Coronary artery (tissue), 2 donors: ENCODE data around the gene ATP8A1.

Experiments used
- DNase-seq: peaks from one replicate; pipeline ENCODE4 v3.0.0-alpha.2; 2017; ENCODE audit warnings: low spot score
- H3K27ac ChIP-seq, 2 donors: fragments of 200-600 bp; sonication (generic); one replicate each; pipeline ENCODE4 v1.5.1; 2016 to 2019
- H3K4me3 ChIP-seq: fragments of 200-600 bp; sonication (generic); 2 replicates; pipeline ENCODE4 v1.5.1; 2016; ENCODE audit warnings: mild to moderate bottlenecking, moderate library complexity
- TF ChIP-seq, protein P1 (sequence below): fragments of 200-600 bp; sonication (generic); IDR thresholded peaks from one replicate; pipeline ENCODE4 v1.5.1; 2019; ENCODE audit warnings: antibody characterized with exemption

The ATP8A1 gene

DNA sequence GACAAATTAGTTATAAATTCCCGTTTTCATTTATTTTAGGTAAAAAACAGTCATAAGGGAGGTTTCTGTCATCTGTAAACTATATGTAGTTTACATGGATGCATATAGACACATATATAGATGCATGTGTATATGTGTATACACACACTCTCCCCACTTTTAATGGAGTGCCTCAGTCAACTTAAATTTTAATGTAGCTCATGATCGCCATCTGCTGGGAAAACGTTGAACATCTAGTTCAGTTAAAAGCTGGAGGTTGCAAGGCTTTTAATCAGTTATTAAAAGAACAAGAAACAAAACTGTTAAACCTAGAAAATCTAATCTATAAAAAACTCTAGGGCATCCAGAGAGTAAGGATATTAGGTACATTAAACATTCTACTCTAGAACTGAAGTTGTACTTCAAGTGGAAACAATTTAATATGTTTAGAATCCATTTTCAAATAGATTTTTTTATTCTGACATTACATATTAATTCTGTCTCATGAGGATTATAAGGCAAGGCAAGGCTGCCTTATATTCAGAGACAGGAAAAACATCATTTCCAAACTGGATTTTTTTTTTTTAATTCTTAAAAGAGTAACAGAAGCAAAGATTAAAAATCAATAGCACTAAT is 137.0 kb downstream of the ATP8A1 start:
- no peak overlapping the region for H3K27ac ChIP-seq
- no peak overlapping the region for H3K4me3 ChIP-seq
- TF ChIP-seq, protein P1, sequence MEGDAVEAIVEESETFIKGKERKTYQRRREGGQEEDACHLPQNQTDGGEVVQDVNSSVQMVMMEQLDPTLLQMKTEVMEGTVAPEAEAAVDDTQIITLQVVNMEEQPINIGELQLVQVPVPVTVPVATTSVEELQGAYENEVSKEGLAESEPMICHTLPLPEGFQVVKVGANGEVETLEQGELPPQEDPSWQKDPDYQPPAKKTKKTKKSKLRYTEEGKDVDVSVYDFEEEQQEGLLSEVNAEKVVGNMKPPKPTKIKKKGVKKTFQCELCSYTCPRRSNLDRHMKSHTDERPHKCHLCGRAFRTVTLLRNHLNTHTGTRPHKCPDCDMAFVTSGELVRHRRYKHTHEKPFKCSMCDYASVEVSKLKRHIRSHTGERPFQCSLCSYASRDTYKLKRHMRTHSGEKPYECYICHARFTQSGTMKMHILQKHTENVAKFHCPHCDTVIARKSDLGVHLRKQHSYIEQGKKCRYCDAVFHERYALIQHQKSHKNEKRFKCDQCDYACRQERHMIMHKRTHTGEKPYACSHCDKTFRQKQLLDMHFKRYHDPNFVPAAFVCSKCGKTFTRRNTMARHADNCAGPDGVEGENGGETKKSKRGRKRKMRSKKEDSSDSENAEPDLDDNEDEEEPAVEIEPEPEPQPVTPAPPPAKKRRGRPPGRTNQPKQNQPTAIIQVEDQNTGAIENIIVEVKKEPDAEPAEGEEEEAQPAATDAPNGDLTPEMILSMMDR, result peak; percentile 60
- no peak for DNase-seq

DNA sequence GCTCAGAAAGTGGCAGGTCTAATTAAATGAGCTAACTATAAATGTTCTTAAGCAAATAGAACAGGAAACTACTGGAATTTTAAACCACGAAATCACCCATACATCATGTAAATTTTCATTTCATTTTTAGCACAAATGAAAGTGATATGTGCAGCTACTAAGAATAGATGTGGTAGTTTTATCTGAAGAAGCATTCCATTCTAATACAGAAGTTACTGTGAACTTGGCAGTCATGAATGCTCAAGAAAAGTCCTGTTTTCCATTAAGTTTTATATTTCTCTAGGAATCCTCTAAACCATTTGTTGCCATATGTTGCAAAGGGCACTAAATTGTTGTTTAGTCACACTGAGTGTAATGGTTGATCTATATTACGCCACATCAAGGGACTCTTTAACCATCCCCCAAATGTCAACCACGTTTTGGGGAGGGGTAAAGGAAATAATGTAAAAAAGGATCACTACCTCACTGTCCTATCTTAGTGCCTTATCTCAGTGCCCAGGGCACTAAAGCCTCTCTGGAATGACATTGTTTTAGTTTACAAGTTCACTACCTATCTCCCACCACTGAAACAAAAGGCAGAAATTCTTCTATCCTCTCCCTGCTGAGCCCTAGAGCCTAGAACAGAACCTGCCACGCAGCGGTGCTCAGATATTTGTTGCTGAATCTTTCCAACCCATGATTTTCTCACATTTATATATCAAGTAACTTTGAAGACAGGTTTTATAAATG is 141.6 kb downstream of the ATP8A1 start:
- no peak overlapping the region for H3K4me3 ChIP-seq
- TF ChIP-seq, protein P1, result no peak
- no peak overlapping the region for H3K27ac ChIP-seq
- no peak for DNase-seq

DNA sequence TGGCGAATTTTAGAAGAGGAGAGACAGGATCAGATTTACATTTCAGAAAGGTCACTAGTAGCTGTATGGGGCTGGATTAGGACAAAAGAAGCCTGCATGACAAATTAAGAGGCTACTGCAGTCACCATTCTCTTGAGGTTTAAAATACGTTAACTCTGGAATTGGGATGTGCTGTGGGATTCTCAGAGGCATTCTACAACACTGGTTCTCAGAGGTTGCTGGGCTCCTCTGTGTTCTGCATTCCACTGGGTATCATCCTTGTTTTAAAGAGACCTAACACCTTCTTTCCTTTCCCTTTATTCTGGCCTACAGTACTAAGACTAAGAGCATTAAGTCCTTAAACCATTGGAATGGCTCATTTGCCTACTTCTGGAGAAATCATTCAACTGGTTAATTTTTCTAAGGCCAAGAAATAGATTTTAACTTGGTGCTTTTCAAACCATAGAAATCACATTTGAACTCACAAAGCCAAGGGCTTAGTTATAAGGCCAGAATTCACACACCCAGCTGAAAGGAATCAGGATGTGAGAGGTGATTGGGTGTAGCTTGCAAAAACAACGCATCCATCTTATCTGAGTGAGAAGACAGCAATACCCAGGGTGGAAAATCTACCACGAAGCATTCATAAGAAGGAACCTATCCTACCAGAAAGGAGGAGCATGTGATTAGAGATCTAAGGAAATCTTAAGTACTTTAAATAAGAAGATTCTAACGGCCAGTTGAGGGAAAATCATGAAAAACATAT is 143.0 kb downstream of the ATP8A1 start:
- TF ChIP-seq, protein P1, result no peak
- DNase-seq, result no peak

DNA sequence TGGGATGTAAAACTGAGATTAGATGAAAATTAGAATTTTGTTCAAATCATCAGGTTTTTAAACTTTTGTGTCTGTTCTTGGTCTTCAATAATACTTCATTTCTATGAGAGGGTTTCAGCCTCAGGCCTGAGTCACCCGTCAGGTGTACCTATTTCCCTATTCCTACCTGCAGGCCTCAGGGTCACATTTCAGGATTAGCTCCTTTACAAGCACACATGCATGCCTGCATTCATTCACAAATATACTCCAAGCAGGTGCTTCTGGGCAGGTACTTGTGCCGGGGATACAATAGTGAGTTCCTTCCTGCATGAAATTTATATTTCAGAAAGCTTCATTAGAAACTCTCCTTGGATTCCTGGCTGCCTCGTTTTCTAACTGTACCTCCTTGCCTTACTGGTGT is 144.7 kb downstream of the ATP8A1 start:
- DNase-seq, result no peak
- H3K4me3 ChIP-seq, result no peak overlapping the region

More for the DNA sequence above, 143.0 kb downstream of the ATP8A1 start:
- Histone ChIP-seq H3K27ac (no peak overlapping the region), H3K4me3 (no peak overlapping the region)

DNA sequence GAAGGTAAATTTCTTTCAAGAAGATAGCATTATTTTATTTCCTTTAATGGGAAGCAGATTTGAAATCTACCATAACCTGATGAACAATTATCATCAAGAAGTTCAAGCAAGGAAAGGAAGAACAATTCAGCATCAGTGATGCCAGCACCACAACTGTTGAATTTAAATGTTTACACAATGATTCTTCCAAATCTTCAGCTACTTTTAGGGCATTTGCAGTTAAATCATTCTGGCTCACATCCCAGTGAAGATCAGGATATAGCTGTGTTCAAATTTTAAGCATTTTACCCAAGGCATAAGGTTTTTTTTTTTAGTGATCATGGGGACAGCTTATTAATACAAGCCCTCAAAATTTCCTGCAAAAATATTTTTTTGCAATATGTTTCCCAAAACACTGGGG is 146.7 kb downstream of the ATP8A1 start:
- no peak overlapping the region for H3K4me3 ChIP-seq
- TF ChIP-seq, protein P1, result no peak
- no peak for DNase-seq
- no peak overlapping the region for H3K27ac ChIP-seq

More for the DNA sequence above, 144.7 kb downstream of the ATP8A1 start:
- no peak overlapping the region for H3K27ac ChIP-seq
- TF ChIP-seq, protein P1, result no peak

DNA sequence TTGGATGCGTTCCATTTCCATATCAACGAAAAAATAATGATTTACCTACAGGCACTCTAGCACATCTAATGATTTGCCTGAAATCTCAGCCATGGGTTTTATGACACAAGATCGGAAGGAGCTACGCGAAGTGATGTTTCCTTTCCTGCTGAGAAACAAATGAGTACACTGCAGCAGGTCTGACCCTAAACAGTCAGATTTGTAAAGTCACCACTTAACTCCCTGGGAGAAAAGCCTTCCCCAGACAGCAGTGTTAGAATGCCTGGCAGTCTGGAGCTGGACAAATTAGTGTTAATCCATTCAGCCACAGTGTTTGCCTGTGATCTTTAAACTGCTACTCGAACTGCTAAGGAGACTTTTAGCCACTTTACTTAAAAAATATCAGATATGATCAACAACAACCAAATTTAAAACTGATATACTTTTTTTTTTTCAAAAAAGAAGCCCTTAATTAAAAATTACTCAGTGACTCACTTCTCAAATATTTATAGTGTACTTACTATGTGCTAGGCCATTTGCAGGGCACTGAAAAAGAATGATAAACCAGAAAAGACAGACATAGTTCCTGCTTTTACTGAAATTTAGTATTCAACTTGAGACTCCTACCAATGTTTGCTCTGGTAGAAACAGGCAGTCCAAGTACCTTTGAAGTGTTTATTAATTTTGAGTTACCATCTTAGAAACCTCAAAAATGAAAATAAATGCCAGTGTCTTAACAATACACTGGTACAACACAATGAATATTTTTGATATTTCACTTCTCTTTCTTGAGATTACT is 155.1 kb downstream of the ATP8A1 start:
- TF ChIP-seq, protein P1, result no peak
- Histone ChIP-seq H3K4me3 (no peak overlapping the region), H3K27ac (no peak overlapping the region)
- DNase-seq, result no peak
